Neural cell (in vitro differentiated cells): Measurements from ENCODE around the gene TMEM119. TPM values are rescaled to one million over a fixed set of nuclear protein-coding genes. Genes with fewer than 3 reads are reported as not detected.

Source experiments
- H2AFZ ChIP-seq: fragments of 200-600, 300-800 bp; sonication (generic), shearing (Covaris generic); 2 replicates; pipeline ENCODE4 v1.6.0; 2014; ENCODE audit warnings: low read depth, mild to moderate bottlenecking, antibody characterized with exemption, low read length, moderate library complexity
- H3F3A ChIP-seq: fragments of 200-600 bp; shearing (Covaris generic); 2 replicates; pipeline ENCODE4 v1.6.1; 2016; ENCODE audit warnings: mild to moderate bottlenecking, moderate library complexity, mixed read lengths, antibody characterized with exemption, low read length; ENCODE audit not compliant: insufficient read depth, poor library complexity, severe bottlenecking
- H3K27ac ChIP-seq: fragments of 200-600, 300-800 bp; sonication (generic), shearing (Covaris generic); 2 replicates; pipeline ENCODE4 v1.5.1; 2014; ENCODE audit warnings: mild to moderate bottlenecking, low read length, moderate library complexity
- H3K27me3 ChIP-seq: fragments of 300-800, 200-600 bp; sonication (generic), shearing (Covaris generic); 2 replicates; pipeline ENCODE4 v1.6.0; 2014; ENCODE audit warnings: mild to moderate bottlenecking, low read depth, low read length, moderate library complexity; ENCODE audit not compliant: insufficient read depth
- H3K36me3 ChIP-seq: fragments of 300-800, 200-600 bp; sonication (generic), shearing (Covaris generic); 2 replicates; pipeline ENCODE4 v1.5.1; 2014; ENCODE audit warnings: mild to moderate bottlenecking, antibody characterized with exemption, low read length, moderate library complexity; ENCODE audit not compliant: insufficient read depth
- H3K4me2 ChIP-seq: fragments of 300-800, 200-600 bp; sonication (generic), shearing (Covaris generic); 2 replicates; pipeline ENCODE4 v1.6.0; 2014; ENCODE audit warnings: mild to moderate bottlenecking, low read length
- H3K4me3 ChIP-seq: fragments of 300-800, 200-600 bp; sonication (generic), shearing (Covaris generic); 2 replicates; pipeline ENCODE4 v1.5.1; 2014; ENCODE audit warnings: mild to moderate bottlenecking, low read length, moderate library complexity
- H3K79me2 ChIP-seq: fragments of 200-600 bp; shearing (Covaris generic); replicated peaks from 2 replicates; pipeline ENCODE4 v1.6.0; 2014; ENCODE audit warnings: mild to moderate bottlenecking, low read length, moderate library complexity; ENCODE audit not compliant: insufficient read depth
- H3K9ac ChIP-seq: fragments of 300-800, 200-600 bp; sonication (generic), shearing (Covaris generic); 2 replicates; pipeline ENCODE4 v1.6.1; 2016; ENCODE audit warnings: mild to moderate bottlenecking, low read length, mixed read lengths
- H3K9me2 ChIP-seq: fragments of 200-600 bp; shearing (Covaris generic); 2 replicates; pipeline ENCODE4 v1.6.1; 2016; ENCODE audit warnings: mild to moderate bottlenecking, low read length, mixed read lengths; ENCODE audit not compliant: insufficient read depth
- H3K9me3 ChIP-seq: fragments of 200-600, 300-800 bp; sonication (generic), shearing (Covaris generic); 2 replicates; pipeline ENCODE4 v1.6.1; 2016; ENCODE audit warnings: mild to moderate bottlenecking, mixed run types, low read length, moderate library complexity, mixed read lengths
- H4K20me1 ChIP-seq: fragments of 200-600 bp; shearing (Covaris generic); 2 replicates; pipeline ENCODE4 v1.6.1; 2016; ENCODE audit warnings: mild to moderate bottlenecking, mixed run types; ENCODE audit not compliant: insufficient read depth
- CTCF ChIP-seq: fragments of 450-650 bp; IDR thresholded peaks from 2 replicates; pipeline ENCODE4 v1.5.1; 2014; ENCODE audit warnings: antibody characterized with exemption, mild to moderate bottlenecking, moderate library complexity; ENCODE audit not compliant: poor library complexity, severe bottlenecking
- EP300 ChIP-seq: fragments of 450-650 bp; conservative IDR thresholded peaks from 2 replicates; pipeline ENCODE4 v1.6.1; 2014; ENCODE audit warnings: antibody characterized with exemption, mild to moderate bottlenecking, moderate library complexity; ENCODE audit not compliant: poor library complexity, severe bottlenecking
- EZH2 ChIP-seq: fragments of 200-600, 300-800 bp; shearing (Covaris generic), sonication (generic); IDR thresholded peaks from 2 replicates; pipeline ENCODE4 v1.6.1; 2014; ENCODE audit warnings: antibody characterized with exemption, low read length, borderline replicate concordance, mild to moderate bottlenecking; ENCODE audit not compliant: insufficient read depth, poor library complexity, severe bottlenecking
- MXI1 ChIP-seq: fragments of 450-650 bp; conservative IDR thresholded peaks from 2 replicates; pipeline ENCODE4 v1.6.1; 2014; ENCODE audit warnings: antibody characterized with exemption, mild to moderate bottlenecking; ENCODE audit not compliant: poor library complexity, severe bottlenecking
- POLR2AphosphoS5 ChIP-seq: IDR thresholded peaks from 2 replicates; pipeline ENCODE4 v1.6.1; 2012
- RAD21 ChIP-seq: fragments of 450-650 bp; conservative IDR thresholded peaks from 2 replicates; pipeline ENCODE4 v1.6.1; 2014; ENCODE audit warnings: antibody characterized with exemption, mild to moderate bottlenecking, moderate library complexity
- REST ChIP-seq: IDR thresholded peaks from 2 replicates; pipeline ENCODE4 v1.6.1; 2012; ENCODE audit warnings: borderline replicate concordance
- SMC3 ChIP-seq: fragments of 450-650 bp; conservative IDR thresholded peaks from 2 replicates; pipeline ENCODE4 v1.6.1; 2014; ENCODE audit warnings: antibody characterized with exemption, mild to moderate bottlenecking, moderate library complexity; ENCODE audit not compliant: poor library complexity
- TAF1 ChIP-seq: IDR thresholded peaks from 2 replicates; pipeline ENCODE4 v1.6.1; 2012; ENCODE audit warnings: low read depth
- polyA plus RNA-seq: library from polyadenylated mRNA; depleted of rRNA; stranded (reverse); fragments of >200 nt; gene quantifications from 2 replicates; pipeline ENCODE4 v1.2.3, GENCODE V29; 2014

Gene TMEM119
- polyA plus RNA-seq, 1 donor from 2014 or later = not detected

- no peak overlapping the region for H2AFZ ChIP-seq
- H3F3A ChIP-seq = no peaks in the 10 kb centered on the region
- no peak overlapping the region for H3K27ac ChIP-seq
- TF ChIP-seq CTCF = no peak
- no peak for TF ChIP-seq MXI1
- no peak for TF ChIP-seq POLR2AphosphoS5
- TF ChIP-seq RAD21 = no peak
- no peak for TF ChIP-seq SMC3
- no peak for TF ChIP-seq TAF1
- TF ChIP-seq EZH2 = no peak
- TF ChIP-seq EP300 = no peak
- TF ChIP-seq REST = no peak
- no peaks in the 10 kb centered on the region for H3K9me3 ChIP-seq
- H3K4me2 ChIP-seq = no peak overlapping the region
- no peaks in the 10 kb centered on the region for H4K20me1 ChIP-seq
- no peaks in the 10 kb centered on the region for H3K9me2 ChIP-seq
- no peak overlapping the region for H3K9ac ChIP-seq
- no peaks in the 10 kb centered on the region for H3K36me3 ChIP-seq
- no peaks in the 10 kb centered on the region for H3K79me2 ChIP-seq
- no peaks in the 10 kb centered on the region for H3K27me3 ChIP-seq
- no peak overlapping the region for H3K4me3 ChIP-seq
These were observed 6.5 kb upstream of the TMEM119 start for GRCh38 chr12:108604208-108604941.

- Histone ChIP-seq H3F3A (no peaks in the 10 kb centered on the region), H2AFZ (no peak overlapping the region), H3K27ac (no peak overlapping the region), H3K79me2 (no peaks in the 10 kb centered on the region), H3K4me2 (no peak overlapping the region), H3K4me3 (no peak overlapping the region), H3K9me2 (no peaks in the 10 kb centered on the region), H4K20me1 (no peaks in the 10 kb centered on the region), H3K9ac (no peak overlapping the region), H3K27me3 (no peaks in the 10 kb centered on the region), H3K36me3 (no peaks in the 10 kb centered on the region), H3K9me3 (no peaks in the 10 kb centered on the region)
- TF ChIP-seq EZH2 (no peak), REST (no peak), EP300 (no peak), TAF1 (no peak), RAD21 (no peak)
These were observed 5.9 kb upstream of the TMEM119 start for GRCh38 chr12:108603743-108604142.
